Astrocyte of the spinal cord (primary cell): Measurements from ENCODE around the gene ETV3L.

ENCODE experiments used
- DNase-seq: peaks from one replicate; pipeline ENCODE4 v3.0.0; 2011; ENCODE audit warnings: low read depth, low spot score
- H3K4me3 ChIP-seq: 2 replicates; pipeline ENCODE4 v1.5.1; 2011; ENCODE audit warnings: low read depth, mild to moderate bottlenecking, low read length, moderate library complexity
- CTCF ChIP-seq: IDR thresholded peaks from 2 replicates; pipeline ENCODE4 v1.5.1; 2012; ENCODE audit warnings: low read depth, mild to moderate bottlenecking, low read length, inconsistent platforms
- in situ Hi-C: cut with HindIII; loops from 2 replicates; pipeline ENCODE4 v1.10.0; 2017; ENCODE audit warnings: low sequenced_read_pairs

The ETV3L gene

GRCh38 chr1:157107702-157108101, 8.1 kb upstream of the ETV3L start:
- no peak overlapping the region for H3K4me3 ChIP-seq
- DNase-seq: no peak
- in situ Hi-C loops: no loop called here
- no peak for TF ChIP-seq CTCF

- TF ChIP-seq CTCF: no peak
- in situ Hi-C loops: no loop called here
- no peak for DNase-seq
- no peak overlapping the region for H3K4me3 ChIP-seq
Measured at GRCh38 chr1:157106813-157107189, 7.2 kb upstream of the ETV3L start.

GRCh38 chr1:157105988-157106812, 6.6 kb upstream of the ETV3L start:
- no peak for TF ChIP-seq CTCF
- in situ Hi-C loops: no loop called here
- peak; percentile 85 for DNase-seq
- no peak overlapping the region for H3K4me3 ChIP-seq

- in situ Hi-C loops: no loop called here
- no peak overlapping the region for H3K4me3 ChIP-seq
- no peak for DNase-seq
- TF ChIP-seq CTCF: no peak
Measured at GRCh38 chr1:157105298-157105987, 5.8 kb upstream of the ETV3L start.

- peak; percentile 19 for DNase-seq
- TF ChIP-seq CTCF: no peak
- in situ Hi-C loops: no loop called here
- H3K4me3 ChIP-seq: no peak overlapping the region
Measured at GRCh38 chr1:157104598-157105293, 5.1 kb upstream of the ETV3L start.

GRCh38 chr1:157103268-157103667, 3.7 kb upstream of the ETV3L start:
- in situ Hi-C loops: no loop called here
- no peak for DNase-seq
- TF ChIP-seq CTCF: no peak
- H3K4me3 ChIP-seq: no peak overlapping the region
